ENCODE measurements around the gene MLXIPL.

DNA sequence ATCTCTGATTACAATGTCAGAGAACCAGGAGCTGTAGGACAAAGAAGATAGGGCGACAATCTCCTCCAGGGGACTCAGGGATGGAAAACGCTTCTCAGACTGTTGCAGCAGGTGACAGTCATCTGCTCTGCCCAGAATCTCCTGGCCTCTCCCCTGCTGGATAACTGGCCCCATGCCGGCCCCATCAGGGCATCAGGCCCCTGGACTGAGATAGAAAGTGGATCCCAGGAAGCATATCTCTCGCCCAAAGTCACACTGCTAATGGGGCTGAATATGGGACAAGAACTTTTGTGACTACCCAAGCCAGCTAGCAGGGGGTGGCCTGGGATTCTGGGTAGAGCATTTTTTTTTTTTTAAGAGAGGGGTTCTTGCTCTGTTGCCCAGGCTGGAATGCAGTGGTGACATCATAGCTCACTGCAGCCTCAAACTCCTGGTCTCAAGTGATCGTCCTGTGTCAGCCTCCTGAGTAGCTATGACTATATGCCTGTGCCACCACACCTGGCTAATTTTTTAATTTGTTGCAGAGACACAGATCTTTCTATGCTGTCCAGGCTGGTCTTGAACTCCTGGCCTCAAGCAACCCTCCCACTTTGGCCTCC, 20.5 kb upstream of the MLXIPL start:
- TF ChIP-seq EZH2 (IDR thresholded peaks at IDR 0.05) = no peak
- TF ChIP-seq POLR2AphosphoS5 (IDR thresholded peaks at IDR 0.05; ENCODE audit: borderline replicate concordance, low read depth, low read length) = no peak
